Neural progenitor cell (in vitro differentiated cells): ENCODE data around the gene AQR. TPM values are rescaled to one million over a fixed set of nuclear protein-coding genes. Genes with fewer than 3 reads are reported as not detected.

ENCODE experiments used
- DNase-seq: peaks from one replicate; pipeline ENCODE4 v3.0.0-alpha.2; 2016; ENCODE audit warnings: low spot score
- H2AFZ ChIP-seq: fragments of 200-600 bp; sonication (generic); replicated peaks from 2 replicates; pipeline ENCODE4 v1.6.1; 2016; ENCODE audit warnings: antibody characterized with exemption
- H3F3A ChIP-seq: fragments of 200-600 bp; sonication (generic); 2 replicates; pipeline ENCODE4 v1.6.1; 2016; ENCODE audit warnings: antibody characterized with exemption, low read depth
- H3K27ac ChIP-seq: fragments of 200-600 bp; sonication (generic); 2 replicates; pipeline ENCODE4 v1.5.1; 2016; ENCODE audit warnings: mild to moderate bottlenecking
- H3K27me3 ChIP-seq: fragments of 200-600 bp; sonication (generic); 2 replicates; pipeline ENCODE4 v1.6.1; 2016; ENCODE audit warnings: mild to moderate bottlenecking, moderate library complexity
- H3K36me3 ChIP-seq: fragments of 200-600 bp; sonication (generic); 2 replicates; pipeline ENCODE4 v1.5.1; 2016
- H3K4me1 ChIP-seq: fragments of 200-600 bp; sonication (generic); 2 replicates; pipeline ENCODE4 v1.6.1; 2016; ENCODE audit warnings: mixed run types
- H3K4me2 ChIP-seq: fragments of 200-600 bp; sonication (generic); 2 replicates; pipeline ENCODE4 v1.6.1; 2016
- H3K4me3 ChIP-seq: fragments of 200-600 bp; sonication (generic); 2 replicates; pipeline ENCODE4 v1.5.1; 2016
- H3K79me2 ChIP-seq: fragments of 200-600 bp; sonication (generic); 2 replicates; pipeline ENCODE4 v1.6.1; 2016; ENCODE audit warnings: low read depth
- H3K9ac ChIP-seq: fragments of 200-600 bp; sonication (generic); 2 replicates; pipeline ENCODE4 v1.6.1; 2016
- H3K9me3 ChIP-seq: fragments of 200-600 bp; sonication (generic); 2 replicates; pipeline ENCODE4 v1.5.1; 2016; ENCODE audit warnings: low read depth
- H4K20me1 ChIP-seq: fragments of 200-600 bp; sonication (generic); 2 replicates; pipeline ENCODE4 v1.6.1; 2016; ENCODE audit warnings: low read depth
- H3K27ac Mint-ChIP-seq: 3 replicates; pipeline ENCODE4 v1.8.0; 2021; ENCODE audit warnings: mixed read lengths
- H3K27me3 Mint-ChIP-seq: 2 replicates; pipeline ENCODE4 v1.8.0; 2022; ENCODE audit warnings: low read depth, mild to moderate bottlenecking, inconsistent platforms, moderate library complexity, mixed read lengths; ENCODE audit not compliant: insufficient read depth
- H3K36me3 Mint-ChIP-seq: 3 replicates; pipeline ENCODE4 v1.8.0; 2021; ENCODE audit warnings: mixed read lengths
- H3K4me1 Mint-ChIP-seq: 3 replicates; pipeline ENCODE4 v1.8.0; 2021; ENCODE audit warnings: mixed read lengths
- H3K4me3 Mint-ChIP-seq: 3 replicates; pipeline ENCODE4 v1.8.0; 2021; ENCODE audit warnings: mild to moderate bottlenecking, moderate library complexity, mixed read lengths
- H3K9me3 Mint-ChIP-seq: 3 replicates; pipeline ENCODE4 v1.8.0; 2020; ENCODE audit warnings: mixed read lengths
- EZH2 ChIP-seq: fragments of 200-600 bp; sonication (generic); IDR thresholded peaks from 2 replicates; pipeline ENCODE4 v1.6.1; 2017; ENCODE audit warnings: antibody characterized with exemption, mild to moderate bottlenecking, moderate library complexity
- EZH2phosphoT487 ChIP-seq: fragments of 200-600 bp; sonication (generic); IDR thresholded peaks from 2 replicates; pipeline ENCODE4 v1.6.1; 2017; ENCODE audit warnings: antibody characterized with exemption
- total RNA-seq: library from RNA; depleted of rRNA; stranded (reverse); fragments of >200 nt; gene quantifications from 2 replicates; pipeline ENCODE4 v1.2.3, GENCODE V29; 2015; ENCODE audit warnings: low replicate concordance
- TF ChIP-seq, protein P1 (sequence below): fragments of 200-600 bp; sonication (generic); IDR thresholded peaks from 2 replicates; pipeline ENCODE4 v1.5.1; 2017; ENCODE audit warnings: antibody characterized with exemption, mild to moderate bottlenecking

The AQR gene
- total RNA-seq, 1 donor from 2014 or later: 54.3 TPM

DNA sequence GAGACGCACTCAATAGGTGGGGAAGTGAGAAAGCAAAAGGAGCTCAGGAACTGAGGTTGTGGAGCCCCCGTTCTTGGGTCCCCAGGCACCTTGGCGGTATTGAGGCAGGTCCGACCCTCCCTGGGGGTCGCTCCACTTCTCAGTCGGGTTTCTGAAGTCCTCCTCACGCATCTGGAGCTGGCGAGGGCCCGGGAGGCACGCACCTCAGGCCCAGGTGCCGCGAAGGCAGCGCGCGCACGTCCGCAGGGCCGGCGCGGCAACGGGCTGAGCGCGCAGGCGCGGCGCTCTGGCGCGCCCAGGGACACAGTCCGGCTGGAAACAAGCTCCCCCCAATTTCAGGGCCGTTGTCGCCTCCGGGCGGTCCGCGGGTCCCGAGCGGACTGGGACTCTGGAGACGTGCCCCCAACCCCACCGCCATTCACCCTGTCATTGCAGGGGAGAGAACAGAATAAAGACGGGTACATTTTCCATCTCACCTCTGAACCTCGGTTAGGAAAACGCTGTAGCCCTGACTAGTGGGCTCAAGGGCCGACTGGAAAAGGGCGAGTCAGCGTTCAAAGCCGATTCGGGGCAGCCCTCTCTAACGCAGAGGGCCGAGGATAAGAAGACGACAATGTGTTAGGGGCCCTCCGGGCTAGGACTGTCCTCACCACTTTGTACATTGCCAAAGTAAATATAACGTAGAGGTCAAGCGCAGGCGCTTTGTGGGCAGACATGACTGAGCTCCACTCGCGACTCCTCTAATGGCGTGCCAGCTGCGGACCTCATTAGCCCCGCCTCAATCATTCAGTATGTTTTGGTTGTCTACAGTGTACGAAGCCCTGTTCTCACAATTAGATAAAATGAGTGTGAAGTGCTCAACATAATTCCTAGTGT is 18.7 kb upstream of the AQR start, which contains the start of gene ZNF770:
Gene ZNF770, minus strand, starts transcription at position 261 of the 876 bp plus-strand sequence. CDS start 4,853 bp downstream, outside the sequence.
- peaks cover 49% of the 10 kb centered on the region for H3K79me2 ChIP-seq
- peaks cover 10% of the 10 kb centered on the region for H3K4me1 ChIP-seq
- H4K20me1 ChIP-seq: peaks cover 19% of the 10 kb centered on the region
- H3F3A ChIP-seq: peaks cover 4% of the 10 kb centered on the region
- peak within 1 kb of the TSS; percentile 88 for H3K9ac ChIP-seq
- H3K4me3 ChIP-seq: peak within 1 kb of the TSS; percentile 92
- Mint-ChIP-seq H3K27ac (peak within 1 kb of the TSS; percentile 98), H3K4me1 (peaks cover 16% of the 10 kb centered on the region), H3K36me3 (no peaks in the 10 kb centered on the region), H3K4me3 (peak within 1 kb of the TSS; percentile 97), H3K27me3 (peaks cover 2% of the 10 kb centered on the region), H3K9me3 (no peaks in the 10 kb centered on the region)
- H3K27ac ChIP-seq: no peak within 1 kb of the TSS
- peak within 1 kb of the TSS; percentile 98 for H2AFZ ChIP-seq
- TF ChIP-seq EZH2phosphoT487 (no peak), EZH2 (peak; percentile 49)
- TF ChIP-seq, protein P1, sequence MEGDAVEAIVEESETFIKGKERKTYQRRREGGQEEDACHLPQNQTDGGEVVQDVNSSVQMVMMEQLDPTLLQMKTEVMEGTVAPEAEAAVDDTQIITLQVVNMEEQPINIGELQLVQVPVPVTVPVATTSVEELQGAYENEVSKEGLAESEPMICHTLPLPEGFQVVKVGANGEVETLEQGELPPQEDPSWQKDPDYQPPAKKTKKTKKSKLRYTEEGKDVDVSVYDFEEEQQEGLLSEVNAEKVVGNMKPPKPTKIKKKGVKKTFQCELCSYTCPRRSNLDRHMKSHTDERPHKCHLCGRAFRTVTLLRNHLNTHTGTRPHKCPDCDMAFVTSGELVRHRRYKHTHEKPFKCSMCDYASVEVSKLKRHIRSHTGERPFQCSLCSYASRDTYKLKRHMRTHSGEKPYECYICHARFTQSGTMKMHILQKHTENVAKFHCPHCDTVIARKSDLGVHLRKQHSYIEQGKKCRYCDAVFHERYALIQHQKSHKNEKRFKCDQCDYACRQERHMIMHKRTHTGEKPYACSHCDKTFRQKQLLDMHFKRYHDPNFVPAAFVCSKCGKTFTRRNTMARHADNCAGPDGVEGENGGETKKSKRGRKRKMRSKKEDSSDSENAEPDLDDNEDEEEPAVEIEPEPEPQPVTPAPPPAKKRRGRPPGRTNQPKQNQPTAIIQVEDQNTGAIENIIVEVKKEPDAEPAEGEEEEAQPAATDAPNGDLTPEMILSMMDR: no peak
- H3K9me3 ChIP-seq: no peaks in the 10 kb centered on the region
- H3K4me2 ChIP-seq: peak within 1 kb of the TSS; percentile 85
- peak; percentile 84 for DNase-seq
- no peaks in the 10 kb centered on the region for H3K27me3 ChIP-seq
- no peaks in the 10 kb centered on the region for H3K36me3 ChIP-seq

DNA sequence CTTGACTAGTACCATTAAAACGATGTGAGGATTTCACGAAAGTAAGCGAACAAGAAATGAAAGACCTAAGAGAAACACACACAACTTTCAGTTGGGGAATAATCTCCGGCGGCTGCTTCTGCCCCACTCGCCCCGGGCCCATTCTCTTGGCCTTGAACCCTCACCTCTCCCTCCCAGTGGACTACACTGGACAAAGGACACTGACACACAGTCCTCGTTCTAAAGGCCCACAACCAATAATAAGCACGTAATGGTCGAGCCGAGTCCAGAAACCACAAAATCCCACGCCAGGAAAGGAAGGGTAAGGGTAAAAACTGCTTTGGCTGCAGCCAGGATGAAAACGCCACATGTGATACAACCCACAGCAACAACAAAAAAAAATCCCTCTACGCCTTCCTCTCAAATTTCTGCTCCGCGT is 18.1 kb upstream of the AQR start:
- peaks cover 19% of the 10 kb centered on the region for H4K20me1 ChIP-seq
- peaks cover 4% of the 10 kb centered on the region for H3F3A ChIP-seq
- peak overlapping the region; percentile 92 for H3K4me3 ChIP-seq
- TF ChIP-seq EZH2: no peak
- TF ChIP-seq EZH2phosphoT487: no peak
- TF ChIP-seq, protein P1: no peak
- peak overlapping the region; percentile 88 for H3K9ac ChIP-seq
- peaks cover 1% of the 10 kb centered on the region for H3K36me3 Mint-ChIP-seq
- no peaks in the 10 kb centered on the region for H3K36me3 ChIP-seq
- H3K4me1 Mint-ChIP-seq: peaks cover 16% of the 10 kb centered on the region
- no peaks in the 10 kb centered on the region for H3K9me3 ChIP-seq
- H3K4me1 ChIP-seq: peaks cover 10% of the 10 kb centered on the region
- H3K4me2 ChIP-seq: peak overlapping the region; percentile 85
- H3K4me3 Mint-ChIP-seq: peak overlapping the region; percentile 97
- H3K9me3 Mint-ChIP-seq: no peaks in the 10 kb centered on the region
- no peaks in the 10 kb centered on the region for H3K27me3 ChIP-seq
- H3K27me3 Mint-ChIP-seq: no peaks in the 10 kb centered on the region
- peak overlapping the region; percentile 98 for H2AFZ ChIP-seq
- no peak for DNase-seq
- H3K27ac ChIP-seq: no peak overlapping the region
- H3K27ac Mint-ChIP-seq: peak overlapping the region; percentile 94
- peaks cover 55% of the 10 kb centered on the region for H3K79me2 ChIP-seq

DNA sequence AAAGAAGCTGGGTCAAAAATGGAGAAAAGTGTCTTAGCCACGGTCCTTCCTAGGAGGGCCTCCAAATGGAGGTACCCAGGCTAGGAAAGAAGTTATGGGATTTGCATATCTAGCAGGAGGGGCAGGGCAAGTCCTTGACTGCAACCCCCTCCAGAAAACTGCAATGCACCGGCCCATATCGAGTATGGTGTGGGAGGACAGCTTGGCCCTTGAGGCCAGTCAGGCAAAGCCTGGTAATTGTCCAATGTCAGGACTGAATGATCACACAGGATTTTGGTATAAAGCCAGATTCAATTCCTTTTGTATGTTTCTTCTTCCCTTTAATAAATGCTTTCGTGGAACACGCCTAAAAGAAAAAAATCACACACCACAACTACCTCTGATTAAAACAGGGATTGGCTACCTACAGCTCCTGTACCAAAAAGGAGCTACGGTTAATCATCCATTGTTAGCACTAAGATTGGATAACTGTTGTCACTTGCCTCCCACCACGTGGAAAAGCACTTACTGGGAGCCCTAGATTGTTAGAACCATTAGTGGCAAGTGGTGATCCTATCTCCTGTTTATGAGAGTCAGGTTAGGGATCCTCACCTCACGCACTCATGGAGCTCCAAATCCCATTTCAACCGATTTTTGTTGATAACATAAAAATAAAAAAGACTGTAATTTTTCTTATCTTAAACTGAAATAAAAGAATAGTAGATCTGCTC is 17.4 kb upstream of the AQR start:
- Mint-ChIP-seq H3K4me1 (peaks cover 16% of the 10 kb centered on the region), H3K36me3 (peaks cover 4% of the 10 kb centered on the region), H3K27ac (peak overlapping the region; percentile 94), H3K27me3 (no peaks in the 10 kb centered on the region), H3K9me3 (no peaks in the 10 kb centered on the region), H3K4me3 (peak overlapping the region; percentile 97)
- Histone ChIP-seq H3K4me1 (peaks cover 10% of the 10 kb centered on the region), H3K27ac (no peak overlapping the region), H3K79me2 (peaks cover 60% of the 10 kb centered on the region), H4K20me1 (peaks cover 19% of the 10 kb centered on the region), H3K9ac (peak overlapping the region; percentile 88), H3K36me3 (peaks cover 3% of the 10 kb centered on the region), H3F3A (peaks cover 10% of the 10 kb centered on the region), H2AFZ (no peak overlapping the region), H3K9me3 (no peaks in the 10 kb centered on the region), H3K4me3 (peak overlapping the region; percentile 92), H3K27me3 (no peaks in the 10 kb centered on the region), H3K4me2 (peak overlapping the region; percentile 85)
- no peak for DNase-seq
- TF ChIP-seq, protein P1: no peak
- no peak for TF ChIP-seq EZH2
- no peak for TF ChIP-seq EZH2phosphoT487
